GM19238 (cell line): ENCODE data around the gene CDH22.

Source experiments
- DNase-seq: peaks from one replicate; pipeline ENCODE4 v3.0.0; 2011; ENCODE audit warnings: low spot score; ENCODE audit not compliant: insufficient read length

Gene CDH22

DNA sequence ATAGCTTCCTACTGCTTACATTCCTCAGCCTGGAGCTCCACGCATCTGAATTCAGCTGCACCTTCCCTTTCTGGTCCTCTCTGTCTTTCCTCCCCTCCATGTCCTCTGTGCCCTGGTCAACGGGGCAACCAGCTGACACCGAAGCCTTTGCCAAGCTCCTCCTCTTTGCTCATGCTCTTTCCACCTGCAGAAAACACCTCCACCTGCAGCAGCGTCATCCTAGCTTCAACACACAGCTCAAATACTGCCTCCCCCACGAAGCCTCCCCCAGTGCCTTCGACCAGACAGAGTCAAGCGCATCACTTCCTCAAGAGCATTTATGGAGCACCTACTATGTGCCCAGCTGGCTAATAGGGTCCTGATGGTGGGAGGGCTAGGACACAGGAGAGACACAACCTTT lies 9.2 kb downstream of the CDH22 start:
- no peak for DNase-seq

DNA sequence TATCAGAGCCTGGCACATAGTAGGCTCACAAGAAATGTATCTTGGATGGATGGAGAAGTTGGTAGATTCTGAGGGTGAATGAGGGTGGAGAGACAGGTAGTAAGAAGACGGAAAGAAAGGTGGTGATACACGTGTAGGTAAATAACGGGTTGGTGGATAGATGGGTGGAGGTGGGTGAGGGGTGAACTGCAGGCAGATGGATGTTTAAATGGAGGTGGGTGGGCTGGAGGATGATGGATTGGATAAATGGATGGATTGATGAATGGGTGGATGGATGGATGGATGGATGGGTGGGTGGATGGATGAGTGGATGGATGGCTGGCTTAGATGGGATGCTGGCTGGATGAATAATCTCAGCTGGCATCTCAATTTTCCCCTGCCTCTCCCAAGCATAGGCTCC lies 9.9 kb downstream of the CDH22 start:
- no peak for DNase-seq

DNA sequence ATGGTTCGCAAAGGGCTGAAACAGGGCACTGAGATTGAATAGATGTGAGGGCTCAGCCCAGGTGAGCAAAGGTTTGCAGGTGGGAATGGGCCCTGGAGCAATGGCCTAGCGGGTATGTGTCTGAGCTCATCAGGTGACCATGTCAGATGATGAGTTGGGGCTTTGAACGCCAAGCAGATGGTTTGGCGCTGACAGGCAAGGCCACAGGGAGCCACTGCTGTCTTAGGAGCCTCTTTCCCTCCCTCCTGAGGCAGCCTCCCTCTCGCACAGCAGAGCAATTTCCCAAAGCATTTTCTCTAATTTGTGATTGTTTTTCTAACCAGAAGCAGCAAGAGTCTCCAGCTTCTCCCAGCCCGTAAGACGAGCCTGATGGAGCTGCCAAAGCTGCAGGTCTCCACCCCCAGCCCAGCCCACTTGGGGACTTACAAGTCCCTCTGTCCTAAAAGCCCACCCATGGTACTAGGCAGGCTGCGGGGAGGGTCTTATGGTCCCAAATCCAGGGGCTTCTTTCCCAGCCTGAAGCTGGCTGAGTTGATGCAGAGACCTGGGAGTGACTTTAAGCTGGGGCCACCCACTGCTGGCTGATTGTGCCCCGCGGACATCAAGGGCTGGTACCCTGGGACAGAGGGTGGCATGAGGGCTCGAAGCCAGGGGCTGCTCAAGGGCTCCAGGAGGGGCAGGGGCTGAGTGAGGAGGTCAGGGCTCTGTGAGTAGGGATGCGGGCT lies 11.6 kb downstream of the CDH22 start:
- DNase-seq = no peak

DNA sequence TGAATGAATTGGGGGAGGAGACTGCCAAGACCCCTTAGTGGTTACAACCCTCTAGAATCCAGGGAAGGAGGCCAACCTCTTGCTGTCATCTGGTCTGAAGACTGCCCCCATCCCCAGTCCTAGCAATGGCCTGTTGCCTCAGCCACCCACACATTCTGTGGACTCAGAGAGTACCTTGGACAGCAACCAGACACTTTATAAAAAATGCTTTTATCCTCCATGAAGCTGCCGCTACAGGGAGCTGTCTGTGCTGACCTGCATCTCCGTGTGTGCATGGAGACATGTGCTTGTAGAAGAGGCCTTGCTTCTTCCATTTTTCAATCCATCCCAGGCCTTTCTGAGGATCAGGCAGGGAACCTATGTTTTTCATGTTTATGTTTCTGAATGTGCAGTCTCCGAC lies 15.2 kb downstream of the CDH22 start:
- DNase-seq = no peak

DNA sequence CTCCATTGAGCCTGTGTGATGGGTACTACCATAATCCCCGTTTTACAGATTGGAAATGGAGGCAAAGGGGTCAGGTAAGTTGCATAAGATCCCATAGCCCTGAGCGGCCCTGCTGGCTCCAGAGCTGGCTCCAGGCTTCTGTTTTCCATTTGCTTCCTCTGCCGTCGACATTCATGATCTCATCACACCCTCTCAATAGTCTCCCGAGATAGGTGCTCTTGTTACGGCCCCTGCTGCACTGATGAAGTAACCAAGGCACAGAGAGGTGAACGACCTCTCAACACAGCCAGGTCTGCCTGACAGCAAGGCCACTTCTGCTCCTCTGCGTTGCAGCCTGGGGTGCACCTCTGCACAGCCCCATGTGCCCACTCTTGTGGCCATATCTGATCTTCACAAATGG lies 16.9 kb downstream of the CDH22 start:
- no peak for DNase-seq

DNA sequence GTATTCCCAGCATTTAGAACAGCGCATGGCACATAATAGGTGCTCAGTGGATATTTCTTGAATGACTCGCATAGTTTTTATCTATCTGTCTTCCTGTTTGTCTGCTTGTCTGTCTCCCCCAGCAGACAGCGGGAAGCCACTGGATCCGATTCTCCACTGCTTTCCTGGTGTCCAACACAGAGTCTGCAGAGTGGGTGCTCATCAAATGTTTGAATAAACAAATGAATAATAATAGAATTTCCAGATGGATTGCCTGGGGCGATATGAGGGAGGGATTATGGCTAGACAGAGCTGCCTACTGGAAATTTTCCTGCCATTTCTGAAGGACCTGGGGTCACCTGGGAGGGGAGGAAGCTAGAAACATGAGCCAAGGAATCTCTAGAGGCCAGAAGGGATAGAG lies 18.9 kb downstream of the CDH22 start:
- DNase-seq = no peak

DNA sequence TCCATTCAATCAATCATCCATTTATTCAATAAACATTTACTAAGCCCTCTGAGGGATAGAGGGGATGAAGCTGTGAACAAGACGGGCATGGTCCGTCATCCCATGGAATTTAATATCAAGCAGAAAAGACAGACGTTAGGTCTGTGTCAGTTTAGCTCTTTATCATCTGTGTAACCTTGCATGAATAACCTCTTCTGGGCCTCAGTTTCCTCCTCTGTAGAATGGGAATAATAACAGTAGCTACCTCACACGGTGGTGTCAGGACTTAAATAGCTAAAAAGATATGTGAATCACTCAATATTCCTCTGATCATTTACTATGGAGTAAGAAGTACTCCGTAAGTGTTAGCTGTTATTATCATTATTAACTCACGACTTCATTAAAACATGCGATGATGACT lies 21.3 kb downstream of the CDH22 start:
- no peak for DNase-seq

DNA sequence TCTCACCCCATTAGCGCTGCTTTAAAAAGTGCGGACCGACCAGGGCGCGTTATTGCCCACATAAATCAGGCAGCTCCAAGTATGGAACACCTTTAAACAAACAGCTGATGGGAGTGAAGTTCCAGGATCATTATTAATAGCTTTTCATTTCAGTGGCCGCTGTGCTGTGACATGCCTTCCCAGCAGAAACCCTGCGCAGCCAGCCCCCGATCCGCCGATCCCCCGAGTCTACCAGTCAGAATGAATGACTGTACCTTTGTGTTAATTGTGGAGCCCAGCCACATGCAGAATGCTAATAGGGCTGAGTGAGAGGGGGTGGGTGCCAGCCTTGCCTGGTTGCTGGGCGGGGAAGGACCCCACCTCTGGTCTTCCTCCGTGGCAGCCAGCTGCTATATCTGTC lies 21.9 kb downstream of the CDH22 start:
- no peak for DNase-seq

DNA sequence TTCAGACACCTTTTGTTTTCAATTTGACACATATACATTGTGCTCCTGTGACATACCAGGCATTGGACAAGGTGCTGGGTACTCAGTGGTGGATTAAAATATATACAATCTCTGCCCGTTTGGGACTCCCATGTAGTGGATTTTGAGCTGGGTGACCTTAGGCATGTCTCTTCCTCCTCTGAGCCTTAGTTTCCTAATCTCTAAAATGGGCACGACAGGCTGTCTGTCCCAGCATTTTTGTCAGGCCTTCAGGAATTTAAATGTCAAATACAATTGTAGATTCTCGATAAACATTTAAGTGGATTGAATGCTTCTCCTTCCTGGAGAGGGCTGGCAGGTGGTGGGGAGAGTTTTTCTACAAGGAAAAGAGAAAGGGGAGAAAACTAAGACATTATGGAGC lies 22.6 kb downstream of the CDH22 start:
- DNase-seq = no peak

DNA sequence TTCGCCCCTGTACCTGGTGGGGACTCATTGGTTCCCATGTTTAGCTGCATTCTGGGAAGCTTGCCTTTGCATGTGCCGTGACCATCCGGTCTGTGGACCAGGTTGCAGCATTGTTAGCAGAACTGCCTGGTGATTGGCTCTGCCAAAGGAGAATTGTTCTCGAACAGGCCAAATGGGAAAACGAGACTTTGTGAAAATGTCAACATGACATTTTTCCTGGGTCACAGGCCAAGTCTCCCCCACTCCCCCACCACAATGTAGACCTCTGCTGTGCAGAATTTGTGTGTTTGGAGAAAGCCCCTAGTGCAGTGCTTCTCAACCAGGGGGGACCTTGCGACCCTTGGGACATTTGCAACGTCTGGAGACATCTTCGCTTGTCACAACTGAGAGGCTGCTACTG lies 23.2 kb downstream of the CDH22 start:
- no peak for DNase-seq

DNA sequence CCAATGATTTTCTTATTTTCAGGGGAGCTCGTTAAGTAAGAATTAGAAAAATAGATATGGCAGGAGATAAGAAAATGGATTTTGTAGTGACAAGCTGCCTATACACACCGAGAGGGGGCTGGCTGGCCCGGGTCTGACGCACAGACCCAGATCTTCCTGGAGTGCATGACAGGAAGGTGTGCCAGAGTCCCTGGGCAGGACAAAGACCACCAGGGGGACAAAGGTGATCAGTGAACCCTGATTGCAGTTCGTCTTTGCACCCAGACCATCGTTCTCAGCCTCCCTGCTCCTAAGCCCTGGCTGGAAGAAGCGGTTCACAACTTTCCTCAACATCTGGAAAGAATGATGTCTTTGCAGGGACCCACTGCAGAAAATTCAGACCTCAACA lies 24.3 kb downstream of the CDH22 start:
- DNase-seq = no peak

DNA sequence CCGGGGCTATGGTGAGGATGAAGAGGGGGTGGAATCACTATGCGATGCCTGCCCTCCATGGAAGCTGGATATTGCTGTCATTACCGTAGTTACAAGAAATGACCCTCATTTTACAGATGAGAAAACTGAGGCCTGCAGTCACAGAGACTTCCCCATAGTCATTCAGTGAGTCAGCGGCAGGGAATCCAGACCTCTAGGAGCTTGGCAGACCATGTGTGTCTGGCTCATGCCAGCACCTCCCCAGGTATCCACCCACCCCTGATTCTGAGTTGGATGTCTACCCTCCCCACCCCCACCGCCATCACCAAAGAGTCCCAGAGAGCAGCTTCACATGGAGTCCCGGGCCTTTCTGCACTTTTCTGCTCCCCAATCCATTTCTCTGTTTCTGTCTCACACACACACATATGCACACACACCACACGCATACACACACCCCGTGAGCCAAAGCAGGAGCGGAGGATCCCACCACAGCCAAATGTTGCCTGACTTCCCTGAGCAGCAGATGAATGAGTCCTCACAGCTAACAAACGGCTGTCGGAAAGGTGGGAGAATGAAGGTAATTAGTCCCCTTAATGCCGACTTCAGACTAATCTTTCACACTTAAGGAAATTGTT lies 24.8 kb downstream of the CDH22 start:
- no peak for DNase-seq

DNA sequence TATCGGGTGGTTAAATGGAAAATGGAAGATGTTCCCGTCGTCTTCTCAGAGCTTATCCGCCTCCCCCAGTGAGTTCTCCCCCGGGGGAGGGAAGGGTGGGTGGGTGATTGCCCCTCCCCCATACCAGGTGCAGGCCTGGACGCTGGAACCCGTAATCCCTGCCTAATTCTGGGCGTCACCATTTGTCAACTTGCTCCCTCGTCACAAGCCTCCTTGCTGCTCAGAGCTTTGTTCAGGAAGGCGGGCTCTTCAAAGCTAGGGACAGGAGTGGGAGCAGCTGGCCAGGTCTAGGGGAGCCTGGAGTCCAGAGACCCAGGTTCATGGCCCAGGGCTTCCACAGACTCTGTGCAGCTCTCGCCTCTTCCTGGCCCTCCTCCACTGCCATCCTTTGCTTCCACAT lies 25.6 kb downstream of the CDH22 start:
- DNase-seq = no peak

DNA sequence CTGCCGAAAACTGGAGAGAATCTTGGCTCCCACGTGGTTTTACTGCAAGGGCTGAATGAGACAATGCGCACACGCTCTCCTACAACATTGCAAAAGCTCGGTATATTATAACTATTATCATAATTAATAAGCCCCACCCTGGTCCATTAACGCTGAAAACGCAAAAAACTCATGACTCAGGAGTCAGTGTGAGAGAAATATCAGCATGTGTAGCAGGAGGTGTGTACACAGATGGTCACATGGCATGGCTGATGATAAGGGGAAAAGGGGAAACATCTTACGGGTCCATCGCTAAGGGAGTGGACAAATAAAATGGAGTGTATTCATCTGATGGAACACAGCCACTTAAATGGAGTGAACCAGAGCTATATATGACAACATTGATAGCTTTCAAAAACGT lies 29.2 kb downstream of the CDH22 start:
- no peak for DNase-seq

DNA sequence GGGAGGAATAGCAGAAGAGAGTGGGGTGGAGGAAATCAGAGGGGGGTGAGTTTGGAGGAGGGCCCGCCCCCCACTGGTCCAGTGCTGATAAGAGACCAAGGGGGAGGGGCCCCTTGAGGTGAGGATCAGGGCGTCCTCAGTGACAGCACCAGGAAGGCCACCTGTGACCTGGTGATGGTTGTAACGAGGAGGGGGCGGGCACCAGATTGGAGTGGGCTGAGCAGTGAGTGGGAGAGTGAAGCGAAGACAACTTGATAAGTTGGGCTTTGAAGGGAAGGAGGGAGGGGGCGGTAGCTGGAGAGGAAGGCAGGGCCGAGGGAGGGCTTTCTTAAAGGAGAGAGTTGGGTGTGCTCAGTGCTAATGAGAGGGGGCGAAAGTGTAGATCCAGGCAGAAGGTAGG lies 30.7 kb downstream of the CDH22 start:
- DNase-seq = no peak

DNA sequence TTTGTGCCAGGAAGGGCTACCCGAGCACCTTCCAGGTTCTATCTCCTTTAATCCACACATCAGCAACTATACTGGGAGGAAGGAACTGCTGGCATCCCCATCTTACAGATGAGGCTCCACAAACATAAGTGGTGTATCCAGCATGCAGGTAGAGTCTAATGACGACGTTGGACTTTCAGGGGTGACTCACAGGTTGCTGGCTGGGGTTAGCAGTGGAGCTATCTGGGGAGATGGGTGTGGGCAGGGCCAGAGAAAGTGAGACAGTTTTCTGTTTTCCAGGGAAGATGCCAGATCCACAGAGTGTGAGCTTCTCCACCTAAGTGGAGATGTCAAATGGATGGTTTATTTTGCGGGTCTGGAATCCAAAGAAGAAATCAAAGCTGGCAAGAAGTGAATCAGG lies 31.8 kb downstream of the CDH22 start:
- DNase-seq = no peak

DNA sequence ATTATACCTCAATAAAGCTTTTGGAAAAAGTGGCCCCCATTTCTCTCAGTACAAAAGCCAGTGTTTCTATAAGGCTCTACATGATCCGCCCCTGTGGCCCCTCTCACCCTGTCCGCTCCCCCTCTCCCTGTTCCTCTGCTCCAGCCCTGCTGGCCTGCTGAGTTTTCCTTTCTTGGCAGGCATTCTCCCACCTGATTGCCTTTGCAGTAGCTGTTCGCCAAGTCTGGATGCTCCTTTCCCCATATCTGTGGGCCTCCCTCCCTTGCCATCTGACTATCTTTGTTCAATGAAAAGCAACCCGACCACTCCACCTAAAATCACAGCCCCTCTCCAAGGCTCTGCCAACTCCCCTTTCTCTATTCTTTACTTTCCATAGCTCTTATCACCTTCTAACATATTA lies 33.2 kb downstream of the CDH22 start:
- DNase-seq = no peak

DNA sequence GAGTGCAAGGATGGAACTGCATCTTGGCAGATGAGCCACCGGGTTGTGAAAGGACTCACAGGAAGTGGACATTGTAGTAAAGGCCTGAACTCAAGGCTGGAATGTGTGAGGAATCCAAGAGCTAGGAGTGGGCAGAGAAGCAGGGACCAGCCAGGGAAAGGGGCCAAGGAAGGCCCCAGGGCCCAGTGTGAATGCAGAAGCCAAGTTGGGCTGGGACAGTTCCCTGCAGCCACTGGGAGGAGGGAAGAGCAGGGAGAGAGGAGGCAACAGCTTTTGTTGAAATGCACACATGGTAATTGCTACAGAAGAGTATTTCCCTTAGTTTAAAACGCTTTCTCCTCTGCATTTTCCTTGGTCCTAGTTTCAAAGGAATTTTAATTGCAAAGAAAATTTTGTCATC lies 34.6 kb downstream of the CDH22 start:
- DNase-seq = no peak

DNA sequence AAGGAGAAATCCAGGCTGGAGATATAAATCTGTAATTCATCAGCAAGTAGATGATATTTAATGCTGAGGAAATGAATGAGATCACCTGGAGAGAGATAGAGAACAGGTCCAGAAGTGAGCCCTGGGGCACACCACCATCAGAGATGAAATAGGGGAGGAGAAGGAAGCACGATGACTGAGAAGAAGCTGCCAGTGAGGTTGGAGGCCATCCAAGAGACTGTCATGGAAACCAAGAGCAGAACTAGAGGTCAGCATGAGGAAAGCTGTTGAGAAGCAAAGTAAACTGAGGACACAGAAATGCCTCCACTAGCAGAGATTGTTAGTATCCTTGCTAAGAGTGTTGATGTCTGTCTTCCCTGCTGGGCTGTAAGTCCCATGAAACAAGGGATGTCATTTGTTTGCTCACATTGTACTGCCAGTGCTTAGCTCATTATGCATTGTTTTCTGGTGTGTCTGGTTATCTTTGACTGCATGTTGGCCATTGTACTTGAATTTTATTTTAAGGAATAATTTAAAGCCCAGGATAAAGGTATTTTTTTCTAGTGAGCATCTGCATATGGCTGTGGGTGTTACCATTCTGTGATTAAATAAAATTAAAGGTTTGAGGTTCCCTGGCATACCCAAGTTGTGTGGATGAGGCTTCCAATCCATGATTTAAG lies 35.8 kb downstream of the CDH22 start:
- no peak for DNase-seq

DNA sequence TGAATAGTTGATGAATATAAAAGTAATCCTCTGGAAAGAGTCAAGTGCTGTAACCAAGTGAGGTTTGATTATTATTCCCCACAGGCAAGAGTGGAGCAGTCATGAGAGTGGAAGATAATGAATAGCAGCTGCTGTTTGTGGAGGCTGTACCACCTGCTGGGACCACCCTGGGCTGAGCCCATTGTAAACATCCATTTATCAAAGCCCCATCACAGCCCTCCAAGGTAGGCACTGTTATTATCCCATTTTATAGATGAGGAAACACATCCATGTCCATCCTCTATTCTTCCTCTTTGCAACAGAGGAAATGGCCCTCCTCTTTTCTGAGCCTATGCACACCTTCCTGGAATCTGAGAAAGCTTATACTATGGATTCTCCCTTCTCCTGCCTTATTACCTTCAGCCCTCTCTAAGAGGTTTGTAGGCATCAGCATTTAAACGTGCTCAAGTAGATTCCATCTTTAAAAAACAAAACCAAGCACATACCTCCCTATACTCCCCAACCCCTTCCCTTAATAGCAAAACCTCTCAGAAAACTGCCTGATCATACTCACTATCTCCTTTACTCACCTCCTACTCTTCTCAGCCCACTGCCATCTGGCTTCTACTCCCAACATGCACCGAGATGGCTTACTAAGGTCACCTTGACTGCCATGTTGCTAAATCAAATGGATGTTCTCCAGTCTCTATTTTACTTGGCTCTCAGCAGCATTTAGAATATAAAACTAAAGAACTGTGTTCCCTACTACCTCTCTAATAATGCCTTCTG lies 37.1 kb downstream of the CDH22 start:
- DNase-seq = no peak

DNA sequence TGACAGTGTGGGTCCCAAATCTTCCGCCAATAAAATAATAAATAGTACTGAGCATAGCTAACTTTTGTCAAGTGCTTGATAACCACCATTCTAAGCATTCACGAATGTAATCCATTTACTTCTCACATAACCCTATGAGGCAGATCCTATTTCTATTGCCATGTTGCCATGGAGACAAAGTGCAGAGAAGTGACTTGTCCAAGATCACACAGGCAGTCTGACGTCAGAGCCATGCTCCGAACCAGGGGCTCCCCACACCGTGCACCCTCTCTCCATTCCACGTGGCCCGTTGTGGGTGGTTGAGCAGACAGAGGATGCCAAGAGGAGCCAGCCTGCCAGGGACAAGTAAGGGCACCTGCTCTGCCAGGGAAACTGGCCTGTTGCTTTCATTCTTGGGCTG lies 38.9 kb downstream of the CDH22 start:
- DNase-seq = no peak

DNA sequence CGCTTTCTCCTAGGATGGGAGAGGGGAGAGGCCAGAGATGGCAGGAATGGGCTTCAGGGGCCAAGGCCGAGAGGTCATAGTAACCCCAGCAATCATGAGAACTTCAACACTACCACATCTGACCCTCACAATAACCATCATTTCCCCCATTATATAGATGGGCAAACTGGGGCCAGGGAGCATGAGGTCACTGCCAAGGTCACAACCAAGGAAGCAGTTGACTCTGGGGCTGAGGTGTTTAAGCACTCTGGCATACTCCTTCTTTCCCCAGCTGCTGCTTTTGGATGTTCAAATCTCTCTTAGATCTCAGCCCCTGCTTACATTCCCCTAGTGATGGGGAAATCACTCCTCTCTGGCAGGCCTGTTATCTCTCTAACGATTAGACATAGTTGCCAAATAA lies 39.6 kb downstream of the CDH22 start:
- DNase-seq = no peak
